Measurements from ENCODE around the gene SCTR. TPM values are rescaled to one million over a fixed set of nuclear protein-coding genes. Genes with fewer than 3 reads are reported as not detected.

The SCTR gene
- total and polyA plus RNA-seq, 2 of the 13 experiments (the other 11 are each of a cell fraction or from before 2014, with no cell fraction given): not detected

- TF ChIP-seq ZNF546 (CRISPR knock-in tag; conservative IDR thresholded peaks at IDR 0.05) (no peak), ZNF124 (CRISPR knock-in tag; IDR thresholded peaks at IDR 0.05) (no peak), ZNF337 (CRISPR knock-in tag; IDR thresholded peaks at IDR 0.05; ENCODE audit: borderline replicate concordance, low read depth) (no peak), ZNF672 (CRISPR knock-in tag; IDR thresholded peaks at IDR 0.05) (no peak), RERE (CRISPR knock-in tag; IDR thresholded peaks at IDR 0.05; ENCODE audit: low read depth) (no peak), NAIF1 (CRISPR knock-in tag; IDR thresholded peaks at IDR 0.05; ENCODE audit: borderline replicate concordance) (no peak), ZNF101 (CRISPR knock-in tag; IDR thresholded peaks at IDR 0.05; ENCODE audit: borderline replicate concordance, low read depth) (no peak), ZFX (CRISPR knock-in tag; IDR thresholded peaks at IDR 0.05; ENCODE audit: low read depth) (no peak), ZNF446 (CRISPR knock-in tag; IDR thresholded peaks at IDR 0.05) (no peak), AGO2 (optimal IDR thresholded peaks at IDR 0.05; ENCODE audit: low read depth, low read length) (no peak), NFIB (CRISPR knock-in tag; IDR thresholded peaks at IDR 0.05; ENCODE audit: borderline replicate concordance) (no peak), ZNF552 (CRISPR knock-in tag; IDR thresholded peaks at IDR 0.05; ENCODE audit: borderline replicate concordance) (no peak), ZNF362 (CRISPR knock-in tag; IDR thresholded peaks at IDR 0.05; ENCODE audit: borderline replicate concordance) (no peak), RXRB (CRISPR knock-in tag; IDR thresholded peaks at IDR 0.05; ENCODE audit: borderline replicate concordance) (0 out of 2 replicates have a peak, but pooled peaks have one; percentile 36), CENPX (CRISPR knock-in tag; IDR thresholded peaks at IDR 0.05) (no peak), MAFF (IDR thresholded peaks at IDR 0.05; ENCODE audit: low read depth, low read length) (peak; percentile 80), PITX1 (CRISPR knock-in tag; IDR thresholded peaks at IDR 0.05) (no peak), MBD4 (IDR thresholded peaks at IDR 0.05; ENCODE audit: borderline replicate concordance, low read length) (no peak), TRAFD1 (CRISPR knock-in tag; IDR thresholded peaks at IDR 0.05; ENCODE audit: borderline replicate concordance) (no peak)
These were observed 32.3 kb downstream of the SCTR start (continued) for GRCh38 chr2:119491776-119492525.
